Neural cell (in vitro differentiated cells): Measurements from ENCODE around the gene TNFRSF14. TPM values are rescaled to one million over a fixed set of nuclear protein-coding genes. Genes with fewer than 3 reads are reported as not detected.

Source experiments
- H2AFZ ChIP-seq: fragments of 200-600, 300-800 bp; sonication (generic), shearing (Covaris generic); 2 replicates; pipeline ENCODE4 v1.6.0; 2014; ENCODE audit warnings: low read depth, mild to moderate bottlenecking, antibody characterized with exemption, low read length, moderate library complexity
- H3F3A ChIP-seq: fragments of 200-600 bp; shearing (Covaris generic); 2 replicates; pipeline ENCODE4 v1.6.1; 2016; ENCODE audit warnings: mild to moderate bottlenecking, moderate library complexity, mixed read lengths, antibody characterized with exemption, low read length; ENCODE audit not compliant: insufficient read depth, poor library complexity, severe bottlenecking
- H3K27ac ChIP-seq: fragments of 200-600, 300-800 bp; sonication (generic), shearing (Covaris generic); 2 replicates; pipeline ENCODE4 v1.5.1; 2014; ENCODE audit warnings: mild to moderate bottlenecking, low read length, moderate library complexity
- H3K27me3 ChIP-seq: fragments of 300-800, 200-600 bp; sonication (generic), shearing (Covaris generic); 2 replicates; pipeline ENCODE4 v1.6.0; 2014; ENCODE audit warnings: mild to moderate bottlenecking, low read depth, low read length, moderate library complexity; ENCODE audit not compliant: insufficient read depth
- H3K36me3 ChIP-seq: fragments of 300-800, 200-600 bp; sonication (generic), shearing (Covaris generic); 2 replicates; pipeline ENCODE4 v1.5.1; 2014; ENCODE audit warnings: mild to moderate bottlenecking, antibody characterized with exemption, low read length, moderate library complexity; ENCODE audit not compliant: insufficient read depth
- H3K4me2 ChIP-seq: fragments of 300-800, 200-600 bp; sonication (generic), shearing (Covaris generic); 2 replicates; pipeline ENCODE4 v1.6.0; 2014; ENCODE audit warnings: mild to moderate bottlenecking, low read length
- H3K4me3 ChIP-seq: fragments of 300-800, 200-600 bp; sonication (generic), shearing (Covaris generic); 2 replicates; pipeline ENCODE4 v1.5.1; 2014; ENCODE audit warnings: mild to moderate bottlenecking, low read length, moderate library complexity
- H3K79me2 ChIP-seq: fragments of 200-600 bp; shearing (Covaris generic); replicated peaks from 2 replicates; pipeline ENCODE4 v1.6.0; 2014; ENCODE audit warnings: mild to moderate bottlenecking, low read length, moderate library complexity; ENCODE audit not compliant: insufficient read depth
- H3K9ac ChIP-seq: fragments of 300-800, 200-600 bp; sonication (generic), shearing (Covaris generic); 2 replicates; pipeline ENCODE4 v1.6.1; 2016; ENCODE audit warnings: mild to moderate bottlenecking, low read length, mixed read lengths
- H3K9me2 ChIP-seq: fragments of 200-600 bp; shearing (Covaris generic); 2 replicates; pipeline ENCODE4 v1.6.1; 2016; ENCODE audit warnings: mild to moderate bottlenecking, low read length, mixed read lengths; ENCODE audit not compliant: insufficient read depth
- H3K9me3 ChIP-seq: fragments of 200-600, 300-800 bp; sonication (generic), shearing (Covaris generic); 2 replicates; pipeline ENCODE4 v1.6.1; 2016; ENCODE audit warnings: mild to moderate bottlenecking, mixed run types, low read length, moderate library complexity, mixed read lengths
- H4K20me1 ChIP-seq: fragments of 200-600 bp; shearing (Covaris generic); 2 replicates; pipeline ENCODE4 v1.6.1; 2016; ENCODE audit warnings: mild to moderate bottlenecking, mixed run types; ENCODE audit not compliant: insufficient read depth
- CTCF ChIP-seq: fragments of 450-650 bp; IDR thresholded peaks from 2 replicates; pipeline ENCODE4 v1.5.1; 2014; ENCODE audit warnings: antibody characterized with exemption, mild to moderate bottlenecking, moderate library complexity; ENCODE audit not compliant: poor library complexity, severe bottlenecking
- EP300 ChIP-seq: fragments of 450-650 bp; conservative IDR thresholded peaks from 2 replicates; pipeline ENCODE4 v1.6.1; 2014; ENCODE audit warnings: antibody characterized with exemption, mild to moderate bottlenecking, moderate library complexity; ENCODE audit not compliant: poor library complexity, severe bottlenecking
- EZH2 ChIP-seq: fragments of 200-600, 300-800 bp; shearing (Covaris generic), sonication (generic); IDR thresholded peaks from 2 replicates; pipeline ENCODE4 v1.6.1; 2014; ENCODE audit warnings: antibody characterized with exemption, low read length, borderline replicate concordance, mild to moderate bottlenecking; ENCODE audit not compliant: insufficient read depth, poor library complexity, severe bottlenecking
- MXI1 ChIP-seq: fragments of 450-650 bp; conservative IDR thresholded peaks from 2 replicates; pipeline ENCODE4 v1.6.1; 2014; ENCODE audit warnings: antibody characterized with exemption, mild to moderate bottlenecking; ENCODE audit not compliant: poor library complexity, severe bottlenecking
- POLR2AphosphoS5 ChIP-seq: IDR thresholded peaks from 2 replicates; pipeline ENCODE4 v1.6.1; 2012
- RAD21 ChIP-seq: fragments of 450-650 bp; conservative IDR thresholded peaks from 2 replicates; pipeline ENCODE4 v1.6.1; 2014; ENCODE audit warnings: antibody characterized with exemption, mild to moderate bottlenecking, moderate library complexity
- REST ChIP-seq: IDR thresholded peaks from 2 replicates; pipeline ENCODE4 v1.6.1; 2012; ENCODE audit warnings: borderline replicate concordance
- SMC3 ChIP-seq: fragments of 450-650 bp; conservative IDR thresholded peaks from 2 replicates; pipeline ENCODE4 v1.6.1; 2014; ENCODE audit warnings: antibody characterized with exemption, mild to moderate bottlenecking, moderate library complexity; ENCODE audit not compliant: poor library complexity
- TAF1 ChIP-seq: IDR thresholded peaks from 2 replicates; pipeline ENCODE4 v1.6.1; 2012; ENCODE audit warnings: low read depth
- polyA plus RNA-seq: library from polyadenylated mRNA; depleted of rRNA; stranded (reverse); fragments of >200 nt; gene quantifications from 2 replicates; pipeline ENCODE4 v1.2.3, GENCODE V29; 2014

The TNFRSF14 gene
- polyA plus RNA-seq, 1 donor from 2014 or later, result 1.1 TPM

- Histone ChIP-seq H3K79me2 (peaks cover 32% of the 10 kb centered on the region), H3F3A (no peaks in the 10 kb centered on the region), H4K20me1 (peaks cover 10% of the 10 kb centered on the region), H2AFZ (no peak overlapping the region), H3K27me3 (no peaks in the 10 kb centered on the region), H3K9me3 (no peaks in the 10 kb centered on the region), H3K4me2 (no peak overlapping the region), H3K27ac (no peak overlapping the region), H3K9me2 (no peaks in the 10 kb centered on the region), H3K4me3 (no peak overlapping the region), H3K36me3 (no peaks in the 10 kb centered on the region), H3K9ac (no peak overlapping the region)
- TF ChIP-seq MXI1, result no peak
- TF ChIP-seq CTCF, result no peak
- no peak for TF ChIP-seq SMC3
- no peak for TF ChIP-seq EP300
- no peak for TF ChIP-seq EZH2
- no peak for TF ChIP-seq RAD21
- TF ChIP-seq TAF1, result no peak
- no peak for TF ChIP-seq POLR2AphosphoS5
- no peak for TF ChIP-seq REST
Observed at GRCh38 chr1:2520206-2520605, 36.0 kb upstream of the TNFRSF14 start.

GRCh38 chr1:2520806-2521205, 35.4 kb upstream of the TNFRSF14 start:
- no peak overlapping the region for H2AFZ ChIP-seq
- H4K20me1 ChIP-seq, result peaks cover 10% of the 10 kb centered on the region
- no peaks in the 10 kb centered on the region for H3K27me3 ChIP-seq
- peaks cover 38% of the 10 kb centered on the region for H3K79me2 ChIP-seq
- H3K4me3 ChIP-seq, result no peak overlapping the region
- H3K9me3 ChIP-seq, result no peaks in the 10 kb centered on the region
- H3K4me2 ChIP-seq, result no peak overlapping the region
- H3K27ac ChIP-seq, result no peak overlapping the region
- no peaks in the 10 kb centered on the region for H3K9me2 ChIP-seq
- H3K9ac ChIP-seq, result no peak overlapping the region
- H3K36me3 ChIP-seq, result no peaks in the 10 kb centered on the region
- no peak for TF ChIP-seq POLR2AphosphoS5
- TF ChIP-seq EZH2, result no peak
- no peak for TF ChIP-seq CTCF
- TF ChIP-seq MXI1, result no peak
- TF ChIP-seq SMC3, result no peak
- no peak for TF ChIP-seq REST
- no peak for TF ChIP-seq TAF1
- no peak for TF ChIP-seq RAD21
- no peak for TF ChIP-seq EP300
- no peaks in the 10 kb centered on the region for H3F3A ChIP-seq
